HFF-Myc (cell line): ENCODE results near the gene UBE2S.
A peak's percentile ranks its signal among the peaks of the same experiment; 100 is the strongest.

Experiments
- DNase-seq: peaks from one replicate; pipeline ENCODE4 v3.0.0-alpha.2; 2011; ENCODE audit warnings: low read depth; ENCODE audit errors: extremely low read depth
- H3K4me3 ChIP-seq: replicated peaks from 2 replicates; pipeline ENCODE4 v1.5.1; 2011; ENCODE audit warnings: low read depth, mild to moderate bottlenecking, control low read depth, low read length
- TF ChIP-seq, protein P1 (sequence below): IDR thresholded peaks from 2 replicates; pipeline ENCODE4 v1.5.1; 2012; ENCODE audit warnings: mild to moderate bottlenecking, low read depth, low read length, control low read depth; ENCODE audit errors: missing control alignments

UBE2S gene

DNA sequence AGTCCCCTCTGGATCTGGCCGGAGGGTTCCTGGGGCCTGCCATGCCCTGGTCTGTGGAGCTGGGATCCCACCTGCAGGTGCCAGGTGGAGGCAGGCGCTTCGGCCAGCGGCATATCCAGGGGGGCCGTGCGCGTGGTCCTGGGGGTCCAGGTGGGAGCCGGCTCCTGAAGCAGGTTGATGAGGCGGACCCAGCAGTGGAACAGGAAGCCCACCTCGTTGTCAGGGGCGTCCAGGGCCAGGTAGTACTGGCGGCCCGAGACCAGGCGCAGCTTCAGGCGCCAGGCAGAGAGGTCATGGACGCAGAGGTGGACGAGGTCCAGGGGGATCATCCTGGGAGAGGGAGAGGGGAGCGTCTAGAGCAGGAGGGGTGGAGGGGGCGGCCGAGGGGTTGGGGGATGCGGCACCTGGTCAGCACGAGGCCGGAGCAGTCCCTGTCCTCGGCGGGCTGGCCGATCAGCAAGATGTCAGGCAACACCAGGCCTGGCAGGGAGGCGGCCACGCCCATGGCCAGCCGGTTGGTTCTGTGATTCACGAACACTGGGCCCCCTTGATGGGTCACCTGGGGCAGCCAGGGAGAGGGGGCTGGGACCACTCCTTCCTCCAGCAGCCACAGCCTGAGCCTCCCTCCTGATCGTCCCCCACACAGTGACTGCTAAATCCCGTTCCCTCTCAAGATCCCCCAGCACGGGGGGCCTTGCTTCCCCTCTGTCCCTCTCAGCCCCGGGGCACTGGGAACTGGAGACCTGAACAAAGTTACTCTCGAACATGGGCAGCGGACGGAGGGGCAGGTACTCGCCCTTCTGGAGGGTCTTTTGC lies 45.2 kb downstream of the UBE2S start:
- TF ChIP-seq, protein P1, sequence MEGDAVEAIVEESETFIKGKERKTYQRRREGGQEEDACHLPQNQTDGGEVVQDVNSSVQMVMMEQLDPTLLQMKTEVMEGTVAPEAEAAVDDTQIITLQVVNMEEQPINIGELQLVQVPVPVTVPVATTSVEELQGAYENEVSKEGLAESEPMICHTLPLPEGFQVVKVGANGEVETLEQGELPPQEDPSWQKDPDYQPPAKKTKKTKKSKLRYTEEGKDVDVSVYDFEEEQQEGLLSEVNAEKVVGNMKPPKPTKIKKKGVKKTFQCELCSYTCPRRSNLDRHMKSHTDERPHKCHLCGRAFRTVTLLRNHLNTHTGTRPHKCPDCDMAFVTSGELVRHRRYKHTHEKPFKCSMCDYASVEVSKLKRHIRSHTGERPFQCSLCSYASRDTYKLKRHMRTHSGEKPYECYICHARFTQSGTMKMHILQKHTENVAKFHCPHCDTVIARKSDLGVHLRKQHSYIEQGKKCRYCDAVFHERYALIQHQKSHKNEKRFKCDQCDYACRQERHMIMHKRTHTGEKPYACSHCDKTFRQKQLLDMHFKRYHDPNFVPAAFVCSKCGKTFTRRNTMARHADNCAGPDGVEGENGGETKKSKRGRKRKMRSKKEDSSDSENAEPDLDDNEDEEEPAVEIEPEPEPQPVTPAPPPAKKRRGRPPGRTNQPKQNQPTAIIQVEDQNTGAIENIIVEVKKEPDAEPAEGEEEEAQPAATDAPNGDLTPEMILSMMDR: no peak
- DNase-seq: no peak
- no peak overlapping the region for H3K4me3 ChIP-seq

DNA sequence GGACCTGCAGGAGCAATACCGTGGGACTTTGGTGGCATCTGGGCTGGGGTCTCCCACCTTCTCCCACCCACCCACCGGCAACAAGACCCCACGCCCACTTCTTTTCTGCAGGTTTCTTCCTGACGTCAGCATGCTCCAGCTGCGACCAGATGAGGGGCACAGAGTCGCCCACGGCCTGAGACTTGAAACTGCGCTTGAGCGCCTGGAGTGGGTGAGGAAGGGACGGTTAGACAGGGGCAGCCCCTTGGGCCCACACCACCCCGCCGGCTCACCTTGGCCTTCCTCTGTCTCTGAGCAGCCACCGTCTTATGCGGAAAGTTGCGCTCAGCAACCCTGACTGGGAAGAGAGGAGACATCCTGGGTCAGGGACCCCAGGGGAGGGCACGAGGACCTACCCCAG lies 46.7 kb downstream of the UBE2S start:
- no peak for DNase-seq
- TF ChIP-seq, protein P1: no peak
- no peak overlapping the region for H3K4me3 ChIP-seq

DNA sequence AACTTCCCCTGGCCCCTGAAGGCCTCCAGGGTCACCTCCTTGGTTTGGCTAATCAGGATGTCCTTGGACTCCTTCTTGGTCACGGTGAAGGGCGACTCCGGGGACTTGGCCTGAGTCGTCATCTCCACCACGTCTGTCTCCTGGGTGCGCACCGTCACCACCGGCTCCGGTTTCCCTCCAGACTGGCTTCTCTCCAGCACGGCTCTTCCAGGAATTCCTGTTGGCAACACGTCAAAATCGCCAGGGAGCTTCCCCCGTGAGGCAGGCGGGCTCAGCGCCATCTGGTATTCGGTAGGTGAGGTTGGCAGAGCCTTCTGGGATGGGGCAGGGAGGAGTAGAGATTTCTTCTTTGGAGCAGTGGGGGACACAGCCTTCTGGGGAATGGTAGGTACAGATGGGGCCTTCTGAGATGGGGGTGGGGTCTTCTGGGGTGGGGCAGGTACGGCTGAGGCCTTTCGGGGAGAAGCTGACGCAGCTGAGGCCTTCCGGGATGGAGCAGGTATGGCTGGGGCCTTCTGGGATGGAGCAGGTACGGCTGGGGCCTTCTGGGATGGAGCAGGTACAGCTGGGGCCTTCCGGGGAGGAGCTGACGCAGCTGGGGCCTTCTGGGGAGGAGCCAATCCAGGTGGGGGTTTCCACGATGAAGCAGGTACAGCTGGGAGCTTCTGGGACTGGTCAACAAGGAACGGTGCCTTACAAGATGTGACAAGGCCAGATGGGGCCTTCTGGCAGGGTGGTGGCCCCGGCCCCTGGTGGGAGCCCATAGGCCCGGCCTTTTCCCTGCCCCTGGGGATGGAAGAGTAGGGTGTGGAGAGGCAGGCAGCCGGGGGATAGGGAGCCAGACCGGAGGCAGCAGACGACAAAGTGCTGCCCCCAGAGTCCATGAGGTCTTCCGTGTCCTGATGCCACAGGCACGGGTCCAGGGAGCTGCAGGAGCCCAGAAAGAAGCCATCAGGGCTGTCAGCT lies 48.4 kb downstream of the UBE2S start:
- H3K4me3 ChIP-seq: no peak overlapping the region
- TF ChIP-seq, protein P1: no peak
- DNase-seq: no peak

DNA sequence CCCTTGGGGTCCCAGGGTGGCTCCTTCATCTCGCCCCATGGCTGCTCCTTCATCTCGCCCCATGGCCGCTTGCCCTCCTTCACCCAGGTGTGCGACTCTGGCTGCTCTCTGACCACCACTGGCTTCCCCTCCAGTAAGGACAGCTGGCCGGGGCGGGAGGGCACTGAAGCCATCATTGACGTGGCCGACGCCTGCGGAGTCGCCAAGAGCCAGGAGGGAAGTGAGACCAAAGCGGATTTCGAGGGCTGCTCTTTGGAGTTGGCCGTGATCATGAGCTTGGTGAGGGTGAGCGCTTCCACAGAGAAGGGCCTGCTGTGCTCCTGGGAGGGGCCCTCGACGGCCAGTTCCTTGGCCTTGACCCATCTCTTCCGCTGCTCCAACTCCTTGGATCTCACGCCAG lies 49.1 kb downstream of the UBE2S start:
- H3K4me3 ChIP-seq: no peak overlapping the region
- no peak for DNase-seq
- TF ChIP-seq, protein P1: no peak

DNA sequence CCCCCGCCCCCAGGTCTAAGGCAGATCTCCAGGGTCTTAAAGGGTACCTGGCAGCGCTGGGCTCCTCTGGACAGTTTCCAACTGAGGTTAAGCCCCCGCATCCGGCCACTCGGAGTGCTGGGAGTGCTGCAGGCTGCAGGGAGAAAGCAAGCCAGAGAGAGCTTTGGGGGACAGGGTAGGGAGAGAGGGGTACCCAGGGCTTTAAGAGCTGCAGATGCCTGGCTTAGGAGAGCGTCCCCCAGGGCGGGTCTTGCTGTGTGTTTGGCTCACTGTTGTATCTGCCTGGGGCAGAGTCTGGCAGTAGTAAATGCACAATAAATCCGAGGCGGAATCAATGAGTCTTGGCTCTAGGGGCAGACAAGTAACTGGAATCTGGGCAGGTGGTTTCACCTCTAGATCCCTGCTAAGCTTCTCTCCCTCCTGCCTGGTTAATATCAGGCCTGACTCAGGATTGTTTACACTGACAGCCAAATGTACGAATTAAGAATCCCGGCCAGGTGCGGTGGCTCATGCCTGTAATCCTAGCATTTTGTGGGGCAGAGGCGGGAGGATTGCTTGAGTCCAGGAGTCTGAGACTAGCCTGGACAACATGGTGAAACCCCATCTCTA lies 52.3 kb downstream of the UBE2S start:
- H3K4me3 ChIP-seq: no peak overlapping the region
- TF ChIP-seq, protein P1: no peak
- no peak for DNase-seq

DNA sequence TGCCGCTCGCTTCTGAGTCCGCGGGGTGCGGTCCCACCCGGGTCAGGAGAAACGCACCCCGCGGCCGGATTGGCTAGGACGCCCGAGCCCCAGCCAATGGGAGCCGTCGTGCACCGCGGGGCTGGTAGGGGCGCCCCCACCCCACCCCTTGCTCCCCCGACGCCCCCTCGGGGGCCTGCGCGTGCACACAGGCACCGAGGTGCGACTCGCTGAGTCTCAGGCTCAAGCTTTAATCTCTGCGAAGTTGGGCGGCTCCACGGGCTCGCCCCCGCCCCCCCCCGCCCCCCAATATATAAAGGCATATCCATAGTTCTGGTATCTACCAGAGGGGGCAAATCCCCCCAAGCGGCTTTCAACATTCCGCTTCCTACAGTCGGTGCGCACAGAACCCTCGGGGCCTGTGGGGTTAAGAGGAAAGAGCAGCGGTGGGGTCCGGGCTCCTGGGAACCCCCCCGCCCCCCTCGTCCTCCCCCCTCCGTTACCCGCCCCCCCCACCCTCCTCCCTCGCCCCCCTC lies 52.8 kb downstream of the UBE2S start, which contains the start of gene COX6B2:
Gene COX6B2, minus strand, starts transcription at position 22 of the 515 bp plus-strand sequence. CDS start 198 bp downstream, outside the sequence.
- H3K4me3 ChIP-seq: peak within 1 kb of the TSS; percentile 33
- TF ChIP-seq, protein P1: no peak
- no peak for DNase-seq
